Esophagus squamous epithelium (tissue), 5 donors: ENCODE results near the gene MECP2. TPM values are rescaled to one million over a fixed set of nuclear protein-coding genes. Genes with fewer than 3 reads are reported as not detected.
A peak's percentile ranks its signal among the peaks of the same experiment; 100 is the strongest.

Source experiments
- DNase-seq: peaks from one replicate; lab custom pipeline; 2025; lab: John Stamatoyannopoulos, UW
- H3K27ac ChIP-seq, 4 donors: fragments of 200-600 bp; sonication (generic); one replicate each; pipeline ENCODE4 v1.5.1; 2016 to 2019; ENCODE audit warnings: mild to moderate bottlenecking in 1 of 4
- H3K27me3 ChIP-seq, 4 donors: fragments of 200-600 bp; sonication (generic); 1 replicate in 3 of 4; 2 replicates in 1 of 4; pipeline versions ENCODE4 v1.5.1 to v1.6.0; 2017 to 2021; ENCODE audit warnings: antibody characterized with exemption in 1 of 4
- H3K36me3 ChIP-seq, 3 donors: fragments of 200-600 bp; sonication (generic); one replicate each; pipeline ENCODE4 v1.5.1; 2016 to 2019
- H3K4me1 ChIP-seq, 3 donors: fragments of 200-600 bp; sonication (generic); one replicate each; pipeline ENCODE4 v1.5.1; 2017 to 2019
- H3K4me3 ChIP-seq, 4 donors: fragments of 200-600 bp; sonication (generic); 1 replicate in 3 of 4; 2 replicates in 1 of 4; pipeline ENCODE4 v1.5.1; 2016 to 2019; ENCODE audit warnings: mild to moderate bottlenecking in 2 of 4, moderate library complexity in 1 of 4
- H3K9me3 ChIP-seq, 3 donors: fragments of 200-600 bp; sonication (generic); one replicate each; pipeline ENCODE4 v1.5.1; 2016 to 2019
- CTCF ChIP-seq, 6 experiments: fragments of 450-650 bp in 4 of 6; fragments of 200-600 bp in 2 of 6; sonication (generic) in 2 of 6; IDR thresholded peaks; one replicate each; pipeline ENCODE4 v1.5.1; 2016 to 2019; ENCODE audit warnings: antibody characterized with exemption in 6 of 6, mild to moderate bottlenecking in 4 of 6, moderate library complexity in 4 of 6
- POLR2A ChIP-seq, 4 donors: fragments of 450-650 bp; IDR thresholded peaks; one replicate each; pipeline ENCODE4 v1.6.1; 2017; ENCODE audit warnings: antibody characterized with exemption in 4 of 4, mild to moderate bottlenecking in 4 of 4, moderate library complexity in 3 of 4
- WGBS, 2 donors: methylation state at CpG; one replicate each; pipeline ENCODE4 v1.1.5; 2018; 5-methylcytosine and 5-hydroxymethylcytosine counted together
- intact Hi-C: fragments of 100-400 bp; cut with DNase I; formaldehyde crosslinking; loops from one replicate; pipeline ENCODE4 v1.15.0; 2022
- small RNA-seq, 4 donors: library from RNA; depleted of rRNA; stranded (forward); fragments of <200 nt; gene quantifications; one replicate each; pipeline ENCODE3, GENCODE V24; 2016
- total RNA-seq, 4 donors: library from RNA; depleted of rRNA; stranded (reverse); fragments of >200 nt; gene quantifications; one replicate each; pipeline ENCODE4 v1.1.0, GENCODE V29; 2016
- donor health status: DM: yes; HTN: yes; CAD: no.

Gene MECP2
- total RNA-seq, 4 donors from 2014 or later = 17.7 to 38.7 (median 25.4) TPM

- no peak for TF ChIP-seq POLR2A (IDR thresholded peaks at IDR 0.05)
- TF ChIP-seq CTCF (IDR thresholded peaks at IDR 0.05) = no peak
- Histone ChIP-seq H3K4me1 (peaks cover 10 to 25% (median 16%) of the 10 kb centered on the region in 3 donors), H3K4me3 (no peak overlapping the region), H3K9me3 (no peaks in the 10 kb centered on the region), H3K36me3 (no peaks in the 10 kb centered on the region), H3K27me3 (no peaks in the 10 kb centered on the region), H3K27ac (peak overlapping the region; percentile 98 to 99 (median 99))
- 65 to 78% methylated on average over 3 of the region's 3 CpGs for WGBS, 2 donors
- intact Hi-C loops = no loop called here
- no peak for DNase-seq
Measured at GRCh38 chrX:153974726-153975286, 122.7 kb downstream of the MECP2 start.

- 77% methylated on average over 13 of the region's 14 CpGs; no CpG with 5 or more reads in 1 of the 2 donors for WGBS, 2 donors
- peak overlapping the region in 1 of 4 donors; percentile 86 for H3K4me3 ChIP-seq
- TF ChIP-seq POLR2A (IDR thresholded peaks at IDR 0.05) (no peak), CTCF (IDR thresholded peaks at IDR 0.05) (no peak)
- H3K27ac ChIP-seq = peak overlapping the region; percentile 98 to 99 (median 99)
- H3K36me3 ChIP-seq = no peaks in the 10 kb centered on the region
- no peaks in the 10 kb centered on the region for H3K9me3 ChIP-seq
- intact Hi-C loops = no loop called here
- no peaks in the 10 kb centered on the region for H3K27me3 ChIP-seq
- H3K4me1 ChIP-seq = peaks cover 15 to 32% (median 21%) of the 10 kb centered on the region in 3 donors
- DNase-seq = no peak
Measured at GRCh38 chrX:153974003-153974725, 123.4 kb downstream of the MECP2 start.

DNA sequence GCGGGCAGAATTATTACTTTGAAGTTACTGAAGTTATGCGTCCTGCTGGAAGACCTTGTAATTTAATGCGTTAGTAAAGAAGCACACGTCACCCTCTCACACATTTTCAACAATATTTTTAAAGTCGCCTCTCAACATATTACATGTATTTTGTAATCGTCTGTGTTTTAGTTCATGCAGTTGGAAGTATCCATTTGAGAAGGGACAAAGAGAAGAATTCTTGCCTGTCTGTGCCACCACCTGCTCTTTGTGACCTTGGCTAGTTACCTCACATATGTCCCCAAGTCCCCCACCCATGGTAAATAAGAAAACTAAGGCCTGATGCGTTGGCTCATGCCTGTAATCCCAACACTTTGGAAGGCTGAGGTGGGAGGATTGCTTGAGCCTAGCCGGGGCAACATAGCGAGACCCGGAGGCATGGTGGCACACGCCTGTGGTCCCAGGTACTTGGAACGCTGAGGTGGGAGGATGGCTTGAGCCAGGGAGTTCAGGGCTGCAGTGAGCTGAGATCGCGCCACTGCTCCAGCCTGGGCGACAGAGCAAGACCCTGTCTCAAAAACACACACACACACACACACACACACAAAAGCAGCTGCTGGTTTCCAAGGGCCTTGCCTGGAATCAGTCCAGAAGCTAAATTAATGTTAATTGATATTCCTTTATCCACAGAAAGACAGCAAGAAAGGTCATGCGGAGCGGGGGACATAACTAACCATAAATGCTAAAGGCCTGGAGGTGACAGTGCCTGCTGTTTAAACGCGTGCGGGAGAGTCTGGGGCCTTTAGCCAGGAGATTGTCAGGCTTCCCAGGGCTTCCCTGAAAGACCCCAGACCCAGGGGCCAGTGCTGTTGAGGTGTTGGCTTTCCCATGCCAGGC is 124.2 kb downstream of the MECP2 start:
- DNase-seq = no peak
- WGBS, 2 donors = 13 to 41% methylated on average over 11 to 17 of the region's 20 CpGs

DNA sequence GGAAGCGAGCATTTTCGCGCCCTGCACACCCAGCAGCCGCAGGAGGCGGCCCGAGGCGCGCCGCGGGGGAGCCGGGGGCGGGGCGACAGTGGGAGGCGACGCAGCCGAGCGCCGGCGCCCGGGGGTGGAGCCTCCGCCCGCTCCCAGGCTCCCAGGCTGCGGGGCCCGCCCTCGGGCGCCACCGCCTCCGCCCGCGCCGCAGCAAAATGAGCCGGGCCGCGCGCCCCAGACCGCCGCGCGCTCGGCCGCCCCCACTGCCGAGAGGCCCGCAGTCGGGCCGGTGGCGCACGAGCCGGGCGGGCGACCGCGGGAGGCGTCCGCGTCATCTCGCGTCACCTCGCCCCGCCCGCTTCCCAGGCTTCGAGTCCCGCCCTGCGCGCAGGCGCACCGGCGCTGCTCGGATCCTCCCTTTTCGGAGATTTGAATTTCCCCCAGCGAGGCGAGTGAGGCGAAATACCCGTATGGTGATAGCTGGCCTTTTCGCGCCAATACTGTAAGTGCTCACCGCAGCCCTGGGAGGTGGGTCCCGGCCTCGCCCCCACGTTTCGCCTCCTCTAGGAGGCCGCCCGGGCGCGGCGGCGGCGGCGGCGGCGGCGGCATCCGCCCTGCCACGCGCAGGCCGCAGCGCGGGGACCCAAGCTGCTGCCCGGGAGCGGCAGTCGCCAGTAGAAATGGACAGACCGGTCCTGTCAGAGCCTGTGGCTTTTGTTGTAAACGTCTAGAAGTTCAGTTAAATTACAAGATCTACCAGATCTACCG is 125.0 kb downstream of the MECP2 start, which contains the start of gene TMEM187:
Gene TMEM187 (plus strand): TSS at position 387 of the 759 bp plus-strand sequence. CDS start 9,309 bp downstream, outside the sequence.
- Histone ChIP-seq H3K4me1 (peaks cover 29 to 48% (median 38%) of the 10 kb centered on the region in 3 donors), H3K27me3 (no peaks in the 10 kb centered on the region), H3K4me3 (peak within 1 kb of the TSS; percentile 76 to 95 (median 82)), H3K9me3 (no peaks in the 10 kb centered on the region), H3K36me3 (no peaks in the 10 kb centered on the region), H3K27ac (peak within 1 kb of the TSS; percentile 98 to 99 (median 99))
- TF ChIP-seq POLR2A (IDR thresholded peaks at IDR 0.05) = peak in 1 of 4 donors; percentile 62
- TF ChIP-seq CTCF (IDR thresholded peaks at IDR 0.05) = peak in 1 of 6 experiments; percentile 5
- intact Hi-C loops = no loop called here
- no peak for DNase-seq
- WGBS, 2 donors = 0 to 7% methylated on average over 1 to 18 of the region's 103 CpGs

More for the DNA sequence above, 124.2 kb downstream of the MECP2 start:
- H3K36me3 ChIP-seq = no peaks in the 10 kb centered on the region
- H3K4me1 ChIP-seq = peaks cover 22 to 40% (median 29%) of the 10 kb centered on the region in 3 donors
- peak overlapping the region; percentile 98 to 99 (median 99) for H3K27ac ChIP-seq
- no peaks in the 10 kb centered on the region for H3K27me3 ChIP-seq
- no peak for TF ChIP-seq POLR2A (IDR thresholded peaks at IDR 0.05)
- no peak for TF ChIP-seq CTCF (IDR thresholded peaks at IDR 0.05)
- H3K4me3 ChIP-seq = peak overlapping the region; percentile 76 to 95 (median 82)
- intact Hi-C loops = no loop called here
- H3K9me3 ChIP-seq = no peaks in the 10 kb centered on the region

Small RNA genes lying within 50 kb of the gene (small RNA-seq; reads per million reads assigned to genes)
- 0 to 0.45 (median 0.21) reads per million in 4 donors for gene MIR3202-1

Other genes starting within 250 kb of the MECP2 start
- gene L1CAM, start 211.5 kb downstream of the MECP2 start, total RNA-seq = 1 to 10 TPM in 2 of 4 donors, under 1 TPM in 2; 0.35 to 3.2 (median 1.3) TPM
- gene AVPR2, start 193.0 kb downstream of the MECP2 start, total RNA-seq = 1 to 10 TPM in 1 of 4 donors, under 1 TPM in 3; 0.19 to 1.3 (median 0.29) TPM
- gene ARHGAP4, start 171.5 kb downstream of the MECP2 start, total RNA-seq = 10 to 100 TPM in 1 of 4 donors, 1 to 10 TPM in 3; 3.9 to 18.3 (median 7.6) TPM
- 10 to 100 TPM; 42.5 to 92.5 (median 87.6) TPM for gene NAA10, start 162.7 kb downstream of the MECP2 start, total RNA-seq
- 1 to 10 TPM in 2 of 4 donors, under 1 TPM in 1, not detected in 1; 0.45 to 7.6 (median 3.1) TPM for gene RENBP, start 153.1 kb downstream of the MECP2 start, total RNA-seq
- gene HCFC1, start 125.9 kb downstream of the MECP2 start, total RNA-seq = 10 to 100 TPM; 22.2 to 54.0 (median 37.0) TPM
- 1 to 10 TPM; 2.5 to 4.1 (median 3.8) TPM for gene TMEM187, start 125.0 kb downstream of the MECP2 start, total RNA-seq
- gene IRAK1, start 77.8 kb downstream of the MECP2 start, total RNA-seq = 100 to 1,000 TPM in 2 of 4 donors, 10 to 100 TPM in 2; 73.5 to 117 (median 96.8) TPM
- gene OPN1LW, start 46.5 kb upstream of the MECP2 start, total RNA-seq = not detected
- not detected for gene OPN1MW, start 84.9 kb upstream of the MECP2 start, total RNA-seq
- not detected for gene OPN1MW2, start 122.0 kb upstream of the MECP2 start, total RNA-seq
- not detected for gene OPN1MW3, start 159.9 kb upstream of the MECP2 start, total RNA-seq
- not detected for gene TEX28, start 197.4 kb upstream of the MECP2 start, total RNA-seq
- gene TKTL1, start 198.1 kb upstream of the MECP2 start, total RNA-seq = not detected